Parathyroid adenoma (tissue), 2 donors: Measurements from ENCODE around the gene HERC2.

Experiments
- H2AFZ ChIP-seq: fragments of 300-600 bp; sonication (generic); one replicate; pipeline ENCODE4 v1.7.0; 2017; ENCODE audit warnings: antibody characterized with exemption, mild to moderate bottlenecking
- H3K27ac ChIP-seq: fragments of 300-600 bp; sonication (generic); one replicate; pipeline ENCODE4 v1.7.0; 2017
- H3K27me3 ChIP-seq: fragments of 300-600 bp; sonication (generic); one replicate; pipeline ENCODE4 v1.7.0; 2017; ENCODE audit warnings: low read length; ENCODE audit not compliant: control insufficient read depth, insufficient read depth
- H3K36me3 ChIP-seq: fragments of 300-600 bp; sonication (generic); one replicate; pipeline ENCODE4 v1.7.0; 2017; ENCODE audit warnings: low read length; ENCODE audit not compliant: control insufficient read depth, insufficient read depth
- H3K4me1 ChIP-seq: fragments of 300-600 bp; sonication (generic); one replicate; pipeline ENCODE4 v1.7.0; 2017; ENCODE audit warnings: control low read depth
- H3K4me2 ChIP-seq: fragments of 300-600 bp; sonication (generic); one replicate; pipeline ENCODE4 v1.7.0; 2017; ENCODE audit warnings: low read length
- H3K4me3 ChIP-seq: fragments of 300-600 bp; sonication (generic); one replicate; pipeline ENCODE4 v1.7.0; 2017; ENCODE audit warnings: low read depth, low read length
- H3K79me2 ChIP-seq: fragments of 300-600 bp; sonication (generic); one replicate; pipeline ENCODE4 v1.7.0; 2017; ENCODE audit warnings: control low read depth
- H3K9ac ChIP-seq: fragments of 300-600 bp; sonication (generic); one replicate; pipeline ENCODE4 v1.7.0; 2017; ENCODE audit warnings: mild to moderate bottlenecking
- H3K9me3 ChIP-seq: fragments of 300-600 bp; sonication (generic); one replicate; pipeline ENCODE4 v1.7.0; 2017; ENCODE audit warnings: low read length; ENCODE audit not compliant: control insufficient read depth
- TF ChIP-seq, protein P1 (sequence below): fragments of 300-600 bp; sonication (generic); IDR thresholded peaks from one replicate; pipeline ENCODE4 v1.7.0; 2017; ENCODE audit warnings: antibody characterized with exemption, mild to moderate bottlenecking
- donor health status: primary hyperparathyroidism.

Gene HERC2

DNA sequence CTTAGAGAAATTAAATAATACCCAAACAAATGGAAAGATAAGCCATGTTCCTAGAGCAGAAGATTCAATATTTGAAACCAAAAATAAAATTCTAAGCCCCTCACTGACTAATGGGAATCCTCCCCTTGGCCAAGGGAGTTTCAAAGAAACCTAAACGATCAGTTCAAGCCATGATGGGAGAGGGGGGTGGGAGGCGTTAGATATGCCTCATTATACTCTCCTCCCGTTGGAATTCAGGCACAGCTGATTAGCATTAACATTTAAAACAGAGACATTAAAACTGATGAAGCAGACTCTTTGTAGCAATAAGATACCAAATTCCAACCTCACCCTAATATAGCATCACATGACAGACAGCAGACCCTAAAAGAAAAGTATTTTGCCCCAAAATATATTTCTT lies 255.7 kb downstream of the HERC2 start:
- Histone ChIP-seq H3K4me2 (no peak overlapping the region), H3K9me3 (no peaks in the 10 kb centered on the region), H3K4me1 (no peaks in the 10 kb centered on the region), H3K9ac (no peak overlapping the region), H3K27me3 (no peaks in the 10 kb centered on the region), H3K27ac (no peak overlapping the region), H3K36me3 (no peaks in the 10 kb centered on the region), H2AFZ (no peak overlapping the region), H3K4me3 (no peak overlapping the region), H3K79me2 (no peaks in the 10 kb centered on the region)
- TF ChIP-seq, protein P1, sequence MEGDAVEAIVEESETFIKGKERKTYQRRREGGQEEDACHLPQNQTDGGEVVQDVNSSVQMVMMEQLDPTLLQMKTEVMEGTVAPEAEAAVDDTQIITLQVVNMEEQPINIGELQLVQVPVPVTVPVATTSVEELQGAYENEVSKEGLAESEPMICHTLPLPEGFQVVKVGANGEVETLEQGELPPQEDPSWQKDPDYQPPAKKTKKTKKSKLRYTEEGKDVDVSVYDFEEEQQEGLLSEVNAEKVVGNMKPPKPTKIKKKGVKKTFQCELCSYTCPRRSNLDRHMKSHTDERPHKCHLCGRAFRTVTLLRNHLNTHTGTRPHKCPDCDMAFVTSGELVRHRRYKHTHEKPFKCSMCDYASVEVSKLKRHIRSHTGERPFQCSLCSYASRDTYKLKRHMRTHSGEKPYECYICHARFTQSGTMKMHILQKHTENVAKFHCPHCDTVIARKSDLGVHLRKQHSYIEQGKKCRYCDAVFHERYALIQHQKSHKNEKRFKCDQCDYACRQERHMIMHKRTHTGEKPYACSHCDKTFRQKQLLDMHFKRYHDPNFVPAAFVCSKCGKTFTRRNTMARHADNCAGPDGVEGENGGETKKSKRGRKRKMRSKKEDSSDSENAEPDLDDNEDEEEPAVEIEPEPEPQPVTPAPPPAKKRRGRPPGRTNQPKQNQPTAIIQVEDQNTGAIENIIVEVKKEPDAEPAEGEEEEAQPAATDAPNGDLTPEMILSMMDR: no peak
